IMR-90 (cell line): ENCODE measurements around the gene ANKRD27. TPM values are rescaled to one million over a fixed set of nuclear protein-coding genes. Genes with fewer than 3 reads are reported as not detected.
A peak's percentile ranks its signal among the peaks of the same experiment; 100 is the strongest.

ENCODE experiments used
- ATAC-seq: fragments of 200-7000 bp; cut with Tn5 transposase; 2 replicates; pipeline ENCODE4 v1.9.1; 2020; ENCODE audit warnings: low read depth, mild to moderate bottlenecking, moderate library complexity
- BruUV-seq: library from RNA; stranded (reverse); fragments of 400-500 nt; replicated peaks from 2 replicates; lab custom pipeline; 2021; lab: Mats Ljungman, UMichigan
- CTCF ChIA-PET: fragments of 300-600 bp; formaldehyde crosslinking; extraction: SDS; loops from one replicate; lab custom pipeline; 2021; ENCODE audit warnings: antibody characterized with exemption; lab: Yijun Ruan, JAX
- POLR2A ChIA-PET: fragments of 300-600 bp; sonication (Branson Sonifier 250); formaldehyde crosslinking; loops from one replicate; lab custom pipeline; 2022; ENCODE audit warnings: antibody characterized with exemption; ENCODE audit not compliant: unreplicated experiment; lab: Charles Lee
- DNase-seq: peaks from one replicate; pipeline ENCODE4 v3.0.0; 2013
- H2AFZ ChIP-seq: replicated peaks from 2 replicates; pipeline ENCODE3; 2013; ENCODE audit warnings: low read length, mild to moderate bottlenecking; ENCODE audit not compliant: poor library complexity
- H2AK5ac ChIP-seq: 2 replicates; pipeline ENCODE4 v1.6.1; 2013; ENCODE audit warnings: low read depth, low read length, inconsistent platforms
- H2AK9ac ChIP-seq: replicated peaks from 2 replicates; pipeline ENCODE3; 2013; ENCODE audit warnings: mild to moderate bottlenecking, low read depth, low read length, moderate library complexity; ENCODE audit not compliant: poor library complexity
- H2BK120ac ChIP-seq: 2 replicates; pipeline ENCODE4 v1.6.1; 2013; ENCODE audit warnings: low read depth, low read length, inconsistent platforms
- H2BK15ac ChIP-seq: 3 replicates; pipeline ENCODE4 v1.6.1; 2013; ENCODE audit warnings: low read depth, low read length, inconsistent platforms
- H2BK20ac ChIP-seq: 2 replicates; pipeline ENCODE4 v1.6.1; 2013; ENCODE audit warnings: low read depth, mild to moderate bottlenecking, inconsistent platforms, low read length, moderate library complexity
- H2BK5ac ChIP-seq: 2 replicates; pipeline ENCODE4 v1.6.1; 2013; ENCODE audit warnings: mild to moderate bottlenecking, low read depth, low read length, inconsistent platforms; ENCODE audit not compliant: poor library complexity, severe bottlenecking
- H3K14ac ChIP-seq: replicated peaks from 2 replicates; pipeline ENCODE4 v1.6.1; 2013; ENCODE audit warnings: low read depth, low read length, inconsistent platforms
- H3K18ac ChIP-seq: 2 replicates; pipeline ENCODE4 v1.6.1; 2013; ENCODE audit warnings: low read depth, low read length, control low read depth
- H3K23ac ChIP-seq: 2 replicates; pipeline ENCODE4 v1.6.1; 2013; ENCODE audit warnings: low read depth, low read length, inconsistent platforms
- H3K27ac ChIP-seq: 2 replicates; pipeline ENCODE4 v1.5.1; 2013; ENCODE audit warnings: mild to moderate bottlenecking, control low read depth, low read length; ENCODE audit not compliant: insufficient read depth
- H3K27me3 ChIP-seq: 2 replicates; pipeline ENCODE4 v1.6.1; 2013; ENCODE audit warnings: low read length; ENCODE audit not compliant: control insufficient read depth, insufficient read depth
- H3K36me3 ChIP-seq: 2 replicates; pipeline ENCODE4 v1.6.1; 2013; ENCODE audit warnings: low read length, mixed read lengths; ENCODE audit not compliant: control insufficient read depth, insufficient read depth
- H3K4ac ChIP-seq: 2 replicates; pipeline ENCODE4 v1.6.1; 2013; ENCODE audit warnings: low read depth, low read length, inconsistent platforms
- H3K4me1 ChIP-seq: 2 replicates; pipeline ENCODE4 v1.6.1; 2013; ENCODE audit warnings: low read length, mixed read lengths; ENCODE audit not compliant: control insufficient read depth, insufficient read depth
- H3K4me2 ChIP-seq: 2 replicates; pipeline ENCODE4 v1.6.1; 2013; ENCODE audit warnings: low read depth, mild to moderate bottlenecking, control low read depth, low read length, moderate library complexity
- H3K4me3 ChIP-seq: 2 replicates; pipeline ENCODE4 v1.5.1; 2013; ENCODE audit warnings: low read depth, mild to moderate bottlenecking, control low read depth, low read length, moderate library complexity; ENCODE audit not compliant: insufficient read depth
- H3K56ac ChIP-seq: 2 replicates; pipeline ENCODE4 v1.6.1; 2013; ENCODE audit warnings: low read length, inconsistent platforms; ENCODE audit not compliant: insufficient read depth; ENCODE audit errors: extremely low read depth
- H3K79me1 ChIP-seq, 2 experiments: 2 replicates each; pipeline ENCODE4 v1.6.1; 2013; ENCODE audit warnings: low read length in 2 of 2, inconsistent platforms in 1 of 2, low read depth in 1 of 2
- H3K9ac ChIP-seq: 2 replicates; pipeline ENCODE4 v1.6.1; 2013; ENCODE audit warnings: low read depth, low read length, control low read depth
- H3K9me1 ChIP-seq: 2 replicates; pipeline ENCODE4 v1.6.1; 2013; ENCODE audit warnings: low read length, inconsistent platforms; ENCODE audit not compliant: insufficient read depth
- H3K9me3 ChIP-seq: 2 replicates; pipeline ENCODE4 v1.6.1; 2013; ENCODE audit warnings: low read length; ENCODE audit not compliant: control insufficient read depth, insufficient read depth
- H4K20me1 ChIP-seq: 2 replicates; pipeline ENCODE4 v1.6.1; 2013; ENCODE audit warnings: low read length, inconsistent platforms; ENCODE audit not compliant: insufficient read depth
- H4K5ac ChIP-seq: 2 replicates; pipeline ENCODE4 v1.6.1; 2013; ENCODE audit warnings: mild to moderate bottlenecking, low read depth, low read length, control low read depth
- H4K8ac ChIP-seq, 2 experiments: 2 replicates each; pipeline ENCODE4 v1.6.1; 2013; ENCODE audit warnings: low read depth in 2 of 2, low read length in 2 of 2, control low read depth in 1 of 2, inconsistent platforms in 1 of 2
- H4K91ac ChIP-seq: 2 replicates; pipeline ENCODE4 v1.6.1; 2013; ENCODE audit warnings: low read depth, low read length, inconsistent platforms; ENCODE audit not compliant: insufficient read depth
- BHLHE40 ChIP-seq: fragments of 150-350 bp; IDR thresholded peaks from 2 replicates; pipeline ENCODE4 v1.6.1; 2016; ENCODE audit warnings: mild to moderate bottlenecking, low read depth, low read length
- CEBPB ChIP-seq: IDR thresholded peaks from 2 replicates; pipeline ENCODE4 v1.6.1; 2012; ENCODE audit warnings: low read depth, low read length, improper control_type of control experiment
- CHD1 ChIP-seq: IDR thresholded peaks from 2 replicates; pipeline ENCODE4 v1.6.1; 2012; ENCODE audit warnings: low read depth, low read length, improper control_type of control experiment
- CTCF ChIP-seq: conservative IDR thresholded peaks from 2 replicates; pipeline ENCODE4 v1.5.1; 2012; ENCODE audit warnings: mild to moderate bottlenecking, low read depth, low read length, improper control_type of control experiment
- ELK1 ChIP-seq: fragments of 150-350 bp; IDR thresholded peaks from 2 replicates; pipeline ENCODE4 v1.6.1; 2016; ENCODE audit warnings: low read depth, mild to moderate bottlenecking, low read length, moderate library complexity, borderline replicate concordance
- FOS ChIP-seq: fragments of 150-350 bp; IDR thresholded peaks from 2 replicates; pipeline ENCODE4 v1.6.1; 2016; ENCODE audit warnings: low read depth, low read length
- MAFK ChIP-seq: IDR thresholded peaks from 2 replicates; pipeline ENCODE4 v1.6.1; 2012; ENCODE audit warnings: low read depth, low read length, improper control_type of control experiment
- MAZ ChIP-seq: IDR thresholded peaks from 2 replicates; pipeline ENCODE4 v1.6.1; 2012; ENCODE audit warnings: low read depth, mild to moderate bottlenecking, low read length, improper control_type of control experiment, moderate library complexity, borderline replicate concordance
- MXI1 ChIP-seq: IDR thresholded peaks from 2 replicates; pipeline ENCODE4 v1.6.1; 2012; ENCODE audit warnings: low read depth, mild to moderate bottlenecking, low read length, moderate library complexity, borderline replicate concordance
- NFE2L2 ChIP-seq: fragments of 150-350 bp; IDR thresholded peaks from 2 replicates; pipeline ENCODE4 v1.6.1; 2016; ENCODE audit warnings: low read depth, mild to moderate bottlenecking, low read length
- POLR2A ChIP-seq: IDR thresholded peaks from 2 replicates; pipeline ENCODE4 v1.6.1; 2012; ENCODE audit warnings: mild to moderate bottlenecking, low read depth, low read length
- RAD21 ChIP-seq: IDR thresholded peaks from 2 replicates; pipeline ENCODE4 v1.6.1; 2012; ENCODE audit warnings: low read length, improper control_type of control experiment
- RCOR1 ChIP-seq: IDR thresholded peaks from 2 replicates; pipeline ENCODE4 v1.6.1; 2012; ENCODE audit warnings: mild to moderate bottlenecking, low read length, improper control_type of control experiment; ENCODE audit not compliant: insufficient replicate concordance
- RFX5 ChIP-seq: IDR thresholded peaks from 2 replicates; pipeline ENCODE4 v1.8.0; 2012; ENCODE audit warnings: low read depth, mild to moderate bottlenecking, low read length, moderate library complexity
- SMC3 ChIP-seq: fragments of 150-350 bp; IDR thresholded peaks from 2 replicates; pipeline ENCODE4 v1.6.1; 2016; ENCODE audit warnings: low read depth, mild to moderate bottlenecking, antibody characterized with exemption, low read length, moderate library complexity
- USF2 ChIP-seq: fragments of 150-350 bp; IDR thresholded peaks from 2 replicates; pipeline ENCODE4 v1.6.1; 2017; ENCODE audit warnings: mild to moderate bottlenecking, antibody characterized with exemption, low read length, low read depth
- WGBS, 2 experiments: methylation state at CpG; one replicate each; pipeline versions ENCODE4 v1.1.5 to v1.1.7; 2013; ENCODE audit warnings: missing lambda C conversion rate in 2 of 2; ENCODE audit not compliant: insufficient read length in 1 of 2; ENCODE audit errors: extremely low coverage in 2 of 2; 5-methylcytosine and 5-hydroxymethylcytosine counted together
- dilution Hi-C: fragments of 300-500 bp; cut with HindIII; formaldehyde crosslinking; loops from one replicate; pipeline ENCODE4 v1.14.3; 2018; ENCODE audit warnings: low sequenced_read_pairs; ENCODE audit not compliant: unreplicated experiment
- in situ Hi-C: fragments of 300-500 bp; cut with MboI; formaldehyde crosslinking; loops from 3 replicates; pipeline ENCODE4 v1.14.3; 2019; ENCODE audit warnings: low sequenced_read_pairs, inconsistent platforms, mixed read lengths
- intact Hi-C: fragments of 100-400 bp; cut with micrococcal nuclease; formaldehyde crosslinking; loops from 2 replicates; pipeline ENCODE4 v1.10.0; 2022
- polyA plus RNA-seq, 3 experiments: library from polyadenylated mRNA; depleted of rRNA; stranded (reverse); fragments of >200 nt; gene quantifications; 2 replicates each; pipeline ENCODE4 v1.2.3, GENCODE V29; 2012; ENCODE audit warnings: low replicate concordance in 1 of 3
- total RNA-seq: library from RNA; depleted of rRNA; stranded (reverse); fragments of >200 nt; gene quantifications from 2 replicates; pipeline ENCODE4 v1.2.3, GENCODE V29; 2012

The ANKRD27 gene
- total and polyA plus RNA-seq, 2 of the 4 experiments (the other 2 are of a cell fraction) = 16.7 to 35.0 TPM

GRCh38 chr19:32566246-32566830 lies 108.6 kb downstream of the ANKRD27 start:
- ChIA-PET CTCF (no interaction called here), POLR2A (no interaction called here)
- H4K91ac ChIP-seq = no peak overlapping the region
- no peak overlapping the region for H3K4ac ChIP-seq
- no peaks in the 10 kb centered on the region for H3K79me1 ChIP-seq
- no peak overlapping the region for H3K27ac ChIP-seq
- no peak overlapping the region for H3K56ac ChIP-seq
- H2BK5ac ChIP-seq = no peak overlapping the region
- no peaks in the 10 kb centered on the region for H4K20me1 ChIP-seq
- H3K9me3 ChIP-seq = no peaks in the 10 kb centered on the region
- H3K14ac ChIP-seq = no peak overlapping the region
- no TSS peak for BruUV-seq
- H3K4me1 ChIP-seq = no peaks in the 10 kb centered on the region
- H2BK15ac ChIP-seq = no peak overlapping the region
- no peak overlapping the region for H3K23ac ChIP-seq
- H4K5ac ChIP-seq = no peak overlapping the region
- ATAC-seq (no peak), DNase-seq (peak; percentile 29)
- H4K8ac ChIP-seq = no peak overlapping the region
- H3K9me1 ChIP-seq = no peaks in the 10 kb centered on the region
- no peak overlapping the region for H2BK20ac ChIP-seq
- H3K36me3 ChIP-seq = no peaks in the 10 kb centered on the region
- intact Hi-C loops = no loop called here
- no peak overlapping the region for H3K18ac ChIP-seq
- no peak overlapping the region for H3K4me2 ChIP-seq
- H3K27me3 ChIP-seq = 0 out of 2 replicates have a peak, but pooled peaks cover 2% of the 10 kb centered on the region
- no peak overlapping the region for H2AK5ac ChIP-seq
- no peak overlapping the region for H2AK9ac ChIP-seq
- no peak overlapping the region for H3K9ac ChIP-seq
- no CpG with 5 or more reads among the region's 5 CpGs for WGBS, 2 experiments
- H3K4me3 ChIP-seq = no peak overlapping the region
- dilution Hi-C loops = no loop called here
- in situ Hi-C loops = loop anchor here (10.0 to 25.0 kb wide), 2 partner anchors 282 to 1904 kb away; no protein-coding TSS in a partner anchor
- TF ChIP-seq ELK1 = no peak
- TF ChIP-seq RAD21 = no peak
- no peak for TF ChIP-seq POLR2A
- TF ChIP-seq SMC3 = no peak
- TF ChIP-seq MAZ = no peak
- no peak for TF ChIP-seq CEBPB
- no peak for TF ChIP-seq RCOR1
- TF ChIP-seq FOS = no peak
- TF ChIP-seq CHD1 = no peak
- no peak for TF ChIP-seq BHLHE40
- TF ChIP-seq MXI1 = no peak
- TF ChIP-seq USF2 = no peak
- no peak for TF ChIP-seq NFE2L2
- no peak for TF ChIP-seq MAFK
- TF ChIP-seq RFX5 = no peak
- TF ChIP-seq CTCF = no peak
- H2AFZ ChIP-seq = no peak overlapping the region
- H2BK120ac ChIP-seq = no peak overlapping the region
